ENCODE data around the gene SLC1A3. TPM values are rescaled to one million over a fixed set of nuclear protein-coding genes. Genes with fewer than 3 reads are reported as not detected.

SLC1A3 gene
- total and polyA plus RNA-seq, 10 of the 15 experiments (the other 5 are each of a cell fraction or from before 2014, with no cell fraction given): 0.23 to 4.4 (median 3.3) TPM

DNA sequence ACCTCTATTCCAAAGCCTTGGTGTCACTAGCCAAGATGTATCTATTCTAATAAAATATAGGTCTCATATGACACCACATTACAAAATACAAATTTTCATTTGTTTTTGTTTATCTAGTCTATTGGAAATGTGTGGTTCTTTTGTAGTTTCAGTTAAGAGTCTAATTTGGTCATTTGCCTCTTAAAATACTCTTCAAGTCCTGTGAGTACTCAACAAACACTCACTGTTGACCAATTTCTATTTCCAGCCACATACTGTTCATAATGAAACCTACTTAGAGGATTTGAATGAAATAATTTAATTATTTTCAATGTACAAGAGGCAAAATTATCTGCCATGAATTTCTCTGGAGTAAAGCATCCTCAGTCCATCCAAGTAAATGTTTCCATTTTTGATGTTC is 40.6 kb downstream of the SLC1A3 start:
- SMC1A ChIA-PET (ENCODE audit: uncharacterized antibody, unreplicated experiment): interaction anchor here (0.6 kb wide), 1 partner anchor 50 kb away, joined by 6 read pairs; no protein-coding TSS in a partner anchor
- Histone ChIP-seq H3K36me3 (ENCODE audit: control insufficient read depth in 2 of 2, insufficient read depth in 2 of 2, low read length in 1 of 2) (no peaks in the 10 kb centered on the region), H2AFZ (ENCODE audit: control insufficient read depth, low read depth, low read length) (no peak overlapping the region), H3K79me2 (ENCODE audit: control insufficient read depth, insufficient read depth, low read length) (no peaks in the 10 kb centered on the region), H4K20me1 (ENCODE audit: control insufficient read depth, insufficient read depth) (no peaks in the 10 kb centered on the region), H3K9ac (ENCODE audit: control insufficient read depth, insufficient read depth, low read length) (no peak overlapping the region), H3K4me2 (ENCODE audit: control insufficient read depth, insufficient read depth) (no peak overlapping the region), H3K27me3 (replicated peaks in 1 of 2; ENCODE audit: control insufficient read depth in 2 of 2, insufficient read depth in 2 of 2, low read length in 1 of 2) (no peaks in the 10 kb centered on the region; a peak in 1 of 4 replicates), H3K9me3 (replicated peaks; ENCODE audit: control insufficient read depth, insufficient read depth, low read length) (no peaks in the 10 kb centered on the region), H3K27ac (ENCODE audit: control insufficient read depth, insufficient read depth) (no peak overlapping the region), H3K4me1 (ENCODE audit: control insufficient read depth, insufficient read depth, low read length) (no peaks in the 10 kb centered on the region), H3K4me3 (no peak overlapping the region)
- DNase-seq (ENCODE audit: low read depth, low spot score): no peak
- no TSS peak for BruUV-seq (replicated peaks)
- in situ Hi-C loops (cut with MboI): no loop called here
- no peak for ATAC-seq
- intact Hi-C loops (cut with micrococcal nuclease; ENCODE audit: unreplicated experiment): no loop called here
- CTCF ChIA-PET: interaction anchor here (0.6 to 1.7 kb wide), 2 partner anchors 49 to 1045 kb away, joined by 3 to 4 read pairs; no protein-coding TSS in a partner anchor
- POLR2A ChIA-PET: no interaction called here
- RAD21 ChIA-PET (ENCODE audit: unreplicated experiment): no interaction called here
- no peak for FAIRE-seq
- TF ChIP-seq MEF2A (IDR thresholded peaks at IDR 0.05; ENCODE audit: insufficient read depth, low read depth, low read length) (0 out of 2 replicates have a peak, but pooled peaks have one; percentile 25), KLF5 (IDR thresholded peaks at IDR 0.05; ENCODE audit: partially characterized antibody) (no peak), SIN3A (IDR thresholded peaks at IDR 0.05; ENCODE audit: low read depth, low read length) (no peak), SUZ12 (IDR thresholded peaks at IDR 0.05; ENCODE audit: unreplicated experiment) (no peak), ATF7 (IDR thresholded peaks at IDR 0.05; ENCODE audit: low read depth) (no peak), SRF (IDR thresholded peaks at IDR 0.05; ENCODE audit: low read depth in 2 of 2, low read length in 2 of 2) (no peak)
- TF ChIP-seq, protein P1, sequence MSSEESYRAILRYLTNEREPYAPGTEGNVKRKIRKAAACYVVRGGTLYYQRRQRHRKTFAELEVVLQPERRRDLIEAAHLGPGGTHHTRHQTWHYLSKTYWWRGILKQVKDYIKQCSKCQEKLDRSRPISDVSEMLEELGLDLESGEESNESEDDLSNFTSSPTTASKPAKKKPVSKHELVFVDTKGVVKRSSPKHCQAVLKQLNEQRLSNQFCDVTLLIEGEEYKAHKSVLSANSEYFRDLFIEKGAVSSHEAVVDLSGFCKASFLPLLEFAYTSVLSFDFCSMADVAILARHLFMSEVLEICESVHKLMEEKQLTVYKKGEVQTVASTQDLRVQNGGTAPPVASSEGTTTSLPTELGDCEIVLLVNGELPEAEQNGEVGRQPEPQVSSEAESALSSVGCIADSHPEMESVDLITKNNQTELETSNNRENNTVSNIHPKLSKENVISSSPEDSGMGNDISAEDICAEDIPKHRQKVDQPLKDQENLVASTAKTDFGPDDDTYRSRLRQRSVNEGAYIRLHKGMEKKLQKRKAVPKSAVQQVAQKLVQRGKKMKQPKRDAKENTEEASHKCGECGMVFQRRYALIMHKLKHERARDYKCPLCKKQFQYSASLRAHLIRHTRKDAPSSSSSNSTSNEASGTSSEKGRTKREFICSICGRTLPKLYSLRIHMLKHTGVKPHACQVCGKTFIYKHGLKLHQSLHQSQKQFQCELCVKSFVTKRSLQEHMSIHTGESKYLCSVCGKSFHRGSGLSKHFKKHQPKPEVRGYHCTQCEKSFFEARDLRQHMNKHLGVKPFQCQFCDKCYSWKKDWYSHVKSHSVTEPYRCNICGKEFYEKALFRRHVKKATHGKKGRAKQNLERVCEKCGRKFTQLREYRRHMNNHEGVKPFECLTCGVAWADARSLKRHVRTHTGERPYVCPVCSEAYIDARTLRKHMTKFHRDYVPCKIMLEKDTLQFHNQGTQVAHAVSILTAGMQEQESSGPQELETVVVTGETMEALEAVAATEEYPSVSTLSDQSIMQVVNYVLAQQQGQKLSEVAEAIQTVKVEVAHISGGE (CRISPR knock-in tag; IDR thresholded peaks at IDR 0.05): no peak
- TF ChIP-seq, protein P2, sequence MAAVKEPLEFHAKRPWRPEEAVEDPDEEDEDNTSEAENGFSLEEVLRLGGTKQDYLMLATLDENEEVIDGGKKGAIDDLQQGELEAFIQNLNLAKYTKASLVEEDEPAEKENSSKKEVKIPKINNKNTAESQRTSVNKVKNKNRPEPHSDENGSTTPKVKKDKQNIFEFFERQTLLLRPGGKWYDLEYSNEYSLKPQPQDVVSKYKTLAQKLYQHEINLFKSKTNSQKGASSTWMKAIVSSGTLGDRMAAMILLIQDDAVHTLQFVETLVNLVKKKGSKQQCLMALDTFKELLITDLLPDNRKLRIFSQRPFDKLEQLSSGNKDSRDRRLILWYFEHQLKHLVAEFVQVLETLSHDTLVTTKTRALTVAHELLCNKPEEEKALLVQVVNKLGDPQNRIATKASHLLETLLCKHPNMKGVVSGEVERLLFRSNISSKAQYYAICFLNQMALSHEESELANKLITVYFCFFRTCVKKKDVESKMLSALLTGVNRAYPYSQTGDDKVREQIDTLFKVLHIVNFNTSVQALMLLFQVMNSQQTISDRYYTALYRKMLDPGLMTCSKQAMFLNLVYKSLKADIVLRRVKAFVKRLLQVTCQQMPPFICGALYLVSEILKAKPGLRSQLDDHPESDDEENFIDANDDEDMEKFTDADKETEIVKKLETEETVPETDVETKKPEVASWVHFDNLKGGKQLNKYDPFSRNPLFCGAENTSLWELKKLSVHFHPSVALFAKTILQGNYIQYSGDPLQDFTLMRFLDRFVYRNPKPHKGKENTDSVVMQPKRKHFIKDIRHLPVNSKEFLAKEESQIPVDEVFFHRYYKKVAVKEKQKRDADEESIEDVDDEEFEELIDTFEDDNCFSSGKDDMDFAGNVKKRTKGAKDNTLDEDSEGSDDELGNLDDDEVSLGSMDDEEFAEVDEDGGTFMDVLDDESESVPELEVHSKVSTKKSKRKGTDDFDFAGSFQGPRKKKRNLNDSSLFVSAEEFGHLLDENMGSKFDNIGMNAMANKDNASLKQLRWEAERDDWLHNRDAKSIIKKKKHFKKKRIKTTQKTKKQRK (IDR thresholded peaks at IDR 0.05; ENCODE audit: low read depth, low read length): no peak
